GM12872 (cell line): ENCODE measurements around the gene GATA1.

Experiments used
- TF ChIP-seq, protein P1 (sequence below): IDR thresholded peaks from 3 replicates; pipeline ENCODE4 v1.5.1; 2011; ENCODE audit warnings: low read depth, mild to moderate bottlenecking, low read length, moderate library complexity; ENCODE audit not compliant: insufficient read depth

Gene GATA1

DNA sequence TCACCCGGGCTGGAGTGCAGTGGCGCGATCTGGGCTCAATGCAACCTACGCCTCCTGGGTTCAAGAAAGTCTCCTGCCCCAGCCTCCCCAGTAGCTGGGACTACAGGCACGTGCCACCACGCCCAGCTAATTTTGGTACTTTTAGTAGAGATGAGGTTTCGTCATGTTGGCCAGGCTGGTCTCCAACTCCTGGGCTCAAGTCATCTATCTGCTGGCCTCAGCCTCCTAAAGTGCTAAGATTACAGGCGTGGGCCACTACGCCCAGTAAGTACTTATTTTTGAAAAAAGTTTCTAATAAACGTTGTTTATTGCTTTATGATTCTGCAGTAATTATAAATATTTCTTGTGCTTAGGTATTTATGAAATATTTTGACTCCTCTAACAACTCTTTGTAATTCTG, 53.3 kb downstream of the GATA1 start:
- TF ChIP-seq, protein P1, sequence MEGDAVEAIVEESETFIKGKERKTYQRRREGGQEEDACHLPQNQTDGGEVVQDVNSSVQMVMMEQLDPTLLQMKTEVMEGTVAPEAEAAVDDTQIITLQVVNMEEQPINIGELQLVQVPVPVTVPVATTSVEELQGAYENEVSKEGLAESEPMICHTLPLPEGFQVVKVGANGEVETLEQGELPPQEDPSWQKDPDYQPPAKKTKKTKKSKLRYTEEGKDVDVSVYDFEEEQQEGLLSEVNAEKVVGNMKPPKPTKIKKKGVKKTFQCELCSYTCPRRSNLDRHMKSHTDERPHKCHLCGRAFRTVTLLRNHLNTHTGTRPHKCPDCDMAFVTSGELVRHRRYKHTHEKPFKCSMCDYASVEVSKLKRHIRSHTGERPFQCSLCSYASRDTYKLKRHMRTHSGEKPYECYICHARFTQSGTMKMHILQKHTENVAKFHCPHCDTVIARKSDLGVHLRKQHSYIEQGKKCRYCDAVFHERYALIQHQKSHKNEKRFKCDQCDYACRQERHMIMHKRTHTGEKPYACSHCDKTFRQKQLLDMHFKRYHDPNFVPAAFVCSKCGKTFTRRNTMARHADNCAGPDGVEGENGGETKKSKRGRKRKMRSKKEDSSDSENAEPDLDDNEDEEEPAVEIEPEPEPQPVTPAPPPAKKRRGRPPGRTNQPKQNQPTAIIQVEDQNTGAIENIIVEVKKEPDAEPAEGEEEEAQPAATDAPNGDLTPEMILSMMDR = no peak
